Cardiac septum (tissue), 1 donor: ENCODE results near the gene LMX1A. TPM values are rescaled to one million over a fixed set of nuclear protein-coding genes. Genes with fewer than 3 reads are reported as not detected.

Experiments
- DNase-seq: peaks from one replicate; pipeline ENCODE4 v3.0.0-alpha.2; 2020; ENCODE audit warnings: low spot score
- intact Hi-C: fragments of 100-400 bp; cut with DNase I; formaldehyde crosslinking; loops from one replicate; pipeline ENCODE4 v1.14.0; 2022
- total RNA-seq: library from RNA; stranded (reverse); fragmentation: NEBNext Ultra II Directional; extraction: Animal tissue kit (Norgen Biotek cat#: 25700); gene quantifications from one replicate; pipeline ENCODE4 v1.2.1, GENCODE V29; 2021
- donor health status: DM: no; HTN: no; CAD: no.

The LMX1A gene
- total RNA-seq, 1 donor from 2014 or later, result 0.22 TPM

DNA sequence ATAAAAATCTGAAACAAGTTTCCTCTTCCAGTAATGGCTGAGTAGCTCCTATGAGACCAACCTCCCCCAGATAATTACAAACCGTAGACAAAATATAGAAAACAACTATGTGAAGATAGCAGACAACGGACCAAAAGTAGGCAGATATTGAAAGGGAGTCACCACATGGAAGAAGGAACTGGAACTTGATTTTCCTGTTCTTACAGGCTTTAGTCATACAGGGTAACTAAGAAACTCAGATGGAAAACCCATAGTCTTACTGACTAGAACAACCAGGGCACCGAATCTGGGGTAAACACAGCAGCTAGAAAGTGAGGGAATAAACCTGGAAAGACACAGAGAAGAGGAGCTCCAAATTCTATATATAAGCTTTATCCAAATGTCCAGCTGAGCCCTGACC is 26.0 kb downstream of the LMX1A start:
- intact Hi-C loops, result no loop called here
- DNase-seq, result no peak

DNA sequence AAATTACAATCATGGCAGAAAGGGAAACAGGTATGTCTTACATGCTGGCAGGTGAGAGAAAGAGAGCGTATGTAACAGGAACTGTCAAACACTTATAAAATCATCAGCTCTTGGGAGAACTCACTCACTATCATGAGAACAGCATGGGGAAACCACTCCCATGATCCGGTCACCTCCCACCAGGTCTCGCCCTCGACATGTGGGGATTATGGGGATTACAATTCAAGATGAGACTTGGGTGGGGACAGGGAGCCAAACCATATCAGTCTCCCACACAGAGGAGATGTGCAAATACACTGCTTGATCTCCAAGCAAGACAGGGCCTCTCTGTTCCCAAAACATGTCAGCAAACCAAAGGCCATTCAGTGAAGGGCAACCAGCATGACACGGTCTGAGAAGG is 27.4 kb downstream of the LMX1A start:
- DNase-seq, result no peak
- intact Hi-C loops, result no loop called here

DNA sequence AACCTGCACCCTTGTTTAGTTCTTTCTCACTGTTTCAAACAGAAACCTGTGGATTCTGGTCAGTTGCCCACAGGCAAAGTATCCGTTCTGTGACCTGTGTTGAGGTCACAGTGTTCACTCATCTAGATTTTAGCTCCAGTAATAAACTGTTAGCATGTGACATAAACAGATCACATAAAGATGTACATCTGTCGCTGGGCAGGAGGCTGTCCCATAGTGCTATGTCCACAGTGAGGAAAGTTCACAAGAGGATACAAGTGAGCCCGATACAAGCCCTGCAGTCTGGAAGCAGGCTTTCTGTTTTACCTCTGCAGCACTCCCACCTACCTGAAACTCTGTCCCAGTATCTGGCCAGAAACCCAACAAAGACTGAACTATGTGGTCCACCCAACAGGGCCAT is 28.4 kb downstream of the LMX1A start:
- intact Hi-C loops, result no loop called here
- no peak for DNase-seq

DNA sequence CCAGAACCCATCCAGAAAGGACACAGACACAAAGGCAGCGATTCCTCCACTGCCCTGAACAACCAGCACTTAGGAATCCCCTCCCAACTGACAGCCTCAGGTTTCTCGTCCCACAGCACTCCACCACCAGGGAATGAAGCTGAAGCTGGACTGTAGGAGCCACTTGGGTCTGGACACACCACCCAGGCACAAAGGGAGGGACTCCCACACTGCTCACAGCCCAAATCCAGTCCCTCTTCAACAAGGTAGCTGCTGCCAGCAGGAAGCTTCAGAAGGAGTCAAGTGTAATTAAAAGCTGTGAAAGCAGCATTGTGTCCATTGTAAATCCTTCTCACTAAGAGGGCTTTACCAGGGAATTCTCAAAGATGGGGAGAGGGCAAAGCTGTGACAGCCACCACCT is 29.0 kb downstream of the LMX1A start:
- intact Hi-C loops, result no loop called here
- DNase-seq, result no peak

DNA sequence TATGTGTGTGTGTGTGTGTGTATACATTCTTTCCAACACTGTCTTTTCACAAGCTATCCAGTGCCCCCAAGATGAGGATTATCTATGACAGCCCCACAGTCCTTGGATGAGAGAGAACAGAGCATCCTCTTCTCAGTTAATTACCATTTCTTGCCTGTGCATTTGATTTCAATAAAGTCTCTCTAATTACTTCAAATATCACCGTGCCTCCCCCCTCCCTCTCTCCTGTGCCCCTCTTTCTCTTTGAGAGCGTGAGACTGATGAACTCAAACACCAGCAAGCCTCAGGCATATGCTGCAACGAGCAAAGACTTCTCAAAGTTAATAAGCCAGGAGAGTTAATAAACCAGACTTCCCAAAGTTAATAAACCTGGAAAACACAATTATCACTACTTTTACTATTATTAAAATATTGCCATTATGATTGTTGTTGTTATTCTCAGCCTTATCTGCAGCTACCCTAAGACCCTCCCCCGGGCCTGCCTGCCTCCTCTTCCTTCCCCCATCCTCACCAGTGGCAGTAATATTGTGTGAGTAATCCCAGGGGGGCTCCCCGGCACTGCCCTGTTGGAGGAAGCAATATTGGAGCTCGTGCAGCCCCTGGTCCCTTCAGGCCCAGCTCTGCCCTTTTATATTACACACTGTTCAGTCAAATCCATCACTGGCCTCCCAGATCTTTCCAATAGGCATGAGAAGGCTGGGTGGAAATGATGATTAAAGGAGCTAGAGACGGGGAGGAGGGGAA is 30.9 kb downstream of the LMX1A start:
- DNase-seq, result no peak

DNA sequence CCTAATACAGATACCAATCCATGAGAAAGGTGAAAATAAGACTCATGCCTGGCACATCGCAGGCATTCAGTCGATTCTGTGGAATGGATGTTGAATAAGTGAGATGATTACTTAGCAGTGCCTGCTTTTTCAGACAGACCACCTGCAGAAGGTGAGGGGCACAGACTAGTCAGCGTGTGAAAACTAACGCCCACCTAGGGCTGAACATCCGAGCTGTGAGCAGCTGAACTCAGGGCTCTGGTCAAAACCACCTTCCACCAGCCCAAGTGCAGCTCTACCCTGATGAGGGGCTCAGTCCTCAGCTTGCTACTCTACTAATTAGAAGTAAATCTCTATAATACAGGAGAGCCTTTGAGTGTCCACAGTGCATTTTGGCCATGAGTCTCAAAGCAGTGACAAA is 32.5 kb downstream of the LMX1A start:
- intact Hi-C loops, result no loop called here
- DNase-seq, result no peak

More for the DNA sequence above, 30.9 kb downstream of the LMX1A start:
- intact Hi-C loops, result no loop called here

DNA sequence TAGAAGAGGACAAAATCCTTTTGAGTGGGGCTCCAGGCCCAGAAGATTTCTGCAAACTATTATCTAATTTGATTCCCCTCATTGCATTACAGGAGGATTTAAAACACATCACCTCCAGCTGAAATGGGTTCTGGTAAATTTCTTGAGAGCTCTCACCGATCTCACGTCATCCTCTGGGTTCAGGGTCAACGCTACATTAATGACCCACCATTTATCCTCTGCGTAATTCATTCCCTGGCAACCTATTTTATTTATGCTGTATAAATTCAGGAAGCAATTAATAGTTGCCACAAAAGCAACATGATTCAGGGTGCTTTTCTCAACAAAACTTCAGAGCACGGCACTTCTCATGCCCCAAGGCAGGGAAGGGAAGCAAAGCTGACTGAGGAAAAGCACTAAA is 38.9 kb downstream of the LMX1A start:
- intact Hi-C loops, result no loop called here
- no peak for DNase-seq

DNA sequence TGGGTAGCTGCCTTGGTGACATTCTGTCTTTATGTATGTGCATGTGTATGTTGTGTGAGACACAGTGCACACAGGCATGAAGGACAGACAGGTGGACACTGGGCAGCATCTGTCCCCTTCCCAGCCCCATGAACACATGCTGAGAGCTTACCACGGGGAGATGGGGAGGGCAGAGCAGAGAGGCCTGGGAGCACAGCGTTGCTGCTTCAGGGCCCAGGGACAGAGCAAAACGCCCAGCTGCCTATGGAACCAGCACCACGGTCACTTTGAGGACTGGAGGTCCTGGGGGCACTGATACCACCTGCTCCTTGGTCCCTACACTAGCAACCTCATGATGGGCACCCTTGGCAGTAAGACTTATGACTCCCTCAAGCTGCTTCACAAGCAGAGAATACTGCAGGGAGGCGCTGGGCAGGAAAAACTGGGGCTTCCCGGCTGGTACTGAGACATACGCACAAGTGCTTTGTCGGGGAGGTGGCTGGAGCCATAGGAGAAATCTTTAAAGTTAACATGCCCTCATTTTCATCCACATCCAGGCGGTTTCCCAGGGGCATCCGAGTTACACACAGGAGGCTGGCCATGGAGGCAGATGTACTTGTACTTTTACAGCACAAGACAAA is 40.3 kb downstream of the LMX1A start:
- DNase-seq, result no peak
- intact Hi-C loops, result no loop called here

DNA sequence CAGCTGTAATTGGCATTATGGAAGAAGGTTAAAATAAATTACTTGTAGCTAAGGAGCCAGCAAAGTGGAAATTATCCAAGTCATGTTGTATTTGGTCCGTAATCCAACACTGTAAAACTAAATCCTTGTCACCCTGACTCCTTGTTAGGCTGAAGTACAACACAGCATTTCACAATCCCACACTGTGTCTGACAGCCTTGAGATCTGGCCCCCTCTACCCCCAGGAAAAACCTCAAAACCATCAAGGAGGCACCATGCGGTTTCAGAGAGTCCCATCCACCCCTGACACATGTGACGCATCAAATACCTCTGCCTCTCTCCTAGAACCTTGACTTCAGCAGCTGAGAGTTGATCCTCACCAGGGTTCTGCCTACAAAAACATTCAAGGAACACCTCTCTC is 41.0 kb downstream of the LMX1A start:
- intact Hi-C loops, result no loop called here
- DNase-seq, result no peak

DNA sequence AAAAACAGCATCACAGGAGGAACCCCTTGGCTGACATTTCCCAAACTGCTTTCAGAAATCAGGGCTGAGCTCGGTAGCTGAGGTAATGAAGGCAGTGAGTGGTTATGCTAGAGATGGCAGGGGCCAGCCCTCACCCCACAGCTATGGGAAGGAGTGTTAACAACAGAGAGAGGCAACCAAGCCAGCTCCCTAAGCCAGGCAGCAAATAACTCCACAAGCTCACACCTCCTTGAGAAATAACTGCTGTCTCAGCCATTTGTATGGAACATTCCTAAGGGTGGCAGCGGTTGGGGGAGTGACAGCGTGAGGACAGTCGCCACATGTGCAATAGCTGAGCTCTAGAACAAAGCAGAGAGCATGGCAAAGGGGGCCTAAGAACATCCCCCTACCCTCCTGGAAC is 42.6 kb downstream of the LMX1A start:
- intact Hi-C loops, result no loop called here
- DNase-seq, result no peak

DNA sequence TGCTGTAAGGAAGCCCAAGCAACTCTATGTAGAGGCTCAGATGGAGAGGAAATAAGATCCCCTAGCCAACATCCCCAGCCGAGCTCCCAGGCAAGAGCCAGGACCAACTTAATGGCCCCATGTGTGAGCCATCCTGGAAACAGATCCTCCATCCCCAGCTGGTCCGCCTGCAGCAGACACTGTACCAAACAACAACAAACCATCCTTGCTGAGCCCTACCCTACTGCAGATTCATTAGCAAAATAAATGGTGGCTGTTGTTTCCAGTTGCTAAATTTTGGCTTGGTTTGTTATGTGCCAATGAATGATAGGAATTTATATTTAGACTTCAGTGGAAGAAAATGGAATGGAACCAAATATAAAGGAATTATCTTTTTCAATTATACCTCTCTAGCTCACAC is 43.9 kb downstream of the LMX1A start:
- no peak for DNase-seq
- intact Hi-C loops, result no loop called here

DNA sequence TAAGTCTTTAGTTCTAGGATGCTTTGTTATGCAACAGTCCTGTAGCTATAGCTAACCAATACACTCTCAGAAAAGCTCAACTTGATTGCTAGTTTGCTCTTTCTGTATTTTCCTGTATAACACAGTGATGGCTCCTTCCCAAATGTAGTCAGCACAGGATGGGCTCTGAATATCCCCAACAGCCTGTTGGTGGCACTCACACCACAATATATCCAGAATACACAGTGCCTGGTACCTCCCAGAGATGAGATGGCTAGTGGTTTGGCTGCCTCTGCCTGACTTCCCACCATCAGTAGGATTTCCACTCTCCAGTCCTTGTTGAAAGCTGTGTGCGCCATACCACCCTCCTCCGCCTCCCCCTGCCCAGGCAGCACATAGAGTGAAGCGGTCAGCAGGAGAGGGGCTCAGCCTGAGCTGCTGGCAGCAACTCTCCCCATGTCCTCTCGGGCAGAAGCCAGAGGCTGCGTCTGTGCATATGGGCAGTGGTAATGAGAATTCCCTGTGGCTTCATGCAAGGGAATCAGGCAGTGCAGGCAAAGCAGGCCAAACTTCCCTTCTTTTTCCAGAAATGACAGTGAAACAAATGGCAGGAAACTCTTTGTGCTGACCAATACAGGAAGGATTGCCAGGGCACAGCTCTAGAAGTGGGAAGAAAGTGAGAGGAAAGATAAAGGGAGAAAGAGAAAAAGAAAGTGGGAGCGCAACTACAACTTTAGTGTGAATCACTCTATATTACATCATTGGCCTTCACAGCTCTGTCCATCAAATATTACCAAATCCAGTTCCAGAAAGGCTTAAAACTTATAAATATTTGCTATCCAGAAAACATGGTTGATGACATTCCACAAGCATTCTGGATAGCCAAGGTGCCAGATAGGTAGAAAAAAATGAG is 49.7 kb downstream of the LMX1A start:
- DNase-seq, result no peak
- intact Hi-C loops, result no loop called here

DNA sequence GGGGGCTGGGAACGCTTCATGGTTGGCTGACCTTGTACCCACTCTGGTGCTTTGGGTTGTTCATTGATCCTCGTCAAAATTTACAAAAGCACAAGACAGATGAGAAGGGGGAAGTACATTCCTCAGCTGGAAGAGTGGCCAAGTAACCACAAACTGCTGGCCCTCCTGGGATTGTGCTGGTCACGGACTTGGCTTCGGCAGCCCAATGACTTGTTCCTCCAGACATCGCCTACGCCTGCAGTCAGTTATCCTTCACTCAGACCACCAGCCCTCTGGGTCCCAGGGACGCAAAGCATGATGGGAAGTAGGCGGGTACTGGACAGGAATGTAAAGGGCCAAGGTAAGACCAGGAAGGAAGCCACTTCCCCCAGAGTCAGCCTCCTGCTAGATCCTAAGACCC is 53.1 kb downstream of the LMX1A start:
- no peak for DNase-seq
- intact Hi-C loops, result no loop called here

DNA sequence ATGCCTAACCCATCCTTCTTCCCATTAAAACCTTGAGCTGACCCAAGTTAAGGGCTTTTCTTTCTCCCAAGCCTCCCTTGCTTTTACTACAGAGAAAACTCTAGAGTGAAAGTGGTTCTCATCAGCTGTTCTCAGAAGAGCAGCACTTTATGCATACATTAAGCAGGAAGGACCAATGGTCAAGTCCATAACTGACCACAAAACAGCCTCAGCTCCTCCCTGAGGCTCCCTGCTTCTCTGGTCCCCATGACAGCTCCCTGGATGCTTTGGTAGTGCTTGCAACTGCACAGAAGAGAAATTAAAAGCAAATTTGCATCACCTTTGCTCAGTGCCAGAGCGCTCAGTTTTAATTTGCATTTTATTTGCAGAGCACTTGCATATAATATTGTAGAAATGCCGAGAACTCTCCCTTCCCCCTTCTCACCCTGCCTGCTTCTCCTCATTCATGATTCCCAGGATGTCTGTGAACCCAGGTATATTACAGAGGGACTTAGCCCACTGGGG is 56.1 kb downstream of the LMX1A start:
- no peak for DNase-seq
- intact Hi-C loops, result no loop called here

DNA sequence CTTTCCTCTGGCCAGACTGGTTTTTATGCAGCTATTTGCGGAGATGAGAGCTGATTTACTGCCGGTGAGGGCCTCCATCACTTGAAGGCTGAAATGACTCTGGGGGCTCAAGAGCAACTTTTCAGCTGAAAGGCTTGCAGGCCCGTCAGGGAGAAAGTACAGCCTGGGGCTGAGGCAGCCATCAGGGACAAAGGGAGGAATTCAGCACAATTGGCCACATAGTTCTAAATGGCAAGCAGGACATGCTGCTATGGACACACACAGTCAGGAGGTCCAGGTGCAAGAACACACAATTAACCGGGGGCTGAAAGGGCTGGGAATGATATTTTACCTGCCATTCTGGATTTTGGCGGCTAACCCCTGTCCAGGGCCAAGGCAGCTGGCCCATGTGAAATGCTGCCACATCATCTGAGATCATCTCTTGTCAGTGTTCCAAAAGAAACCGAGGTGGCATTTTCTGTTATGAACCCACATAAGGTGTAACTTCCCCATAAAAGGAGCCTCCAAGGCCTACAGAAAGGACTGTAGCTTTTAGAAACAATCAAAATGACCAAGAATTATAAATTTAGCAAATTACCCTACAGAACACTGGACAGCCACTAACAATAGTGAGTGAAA is 58.2 kb downstream of the LMX1A start:
- intact Hi-C loops, result no loop called here

DNA sequence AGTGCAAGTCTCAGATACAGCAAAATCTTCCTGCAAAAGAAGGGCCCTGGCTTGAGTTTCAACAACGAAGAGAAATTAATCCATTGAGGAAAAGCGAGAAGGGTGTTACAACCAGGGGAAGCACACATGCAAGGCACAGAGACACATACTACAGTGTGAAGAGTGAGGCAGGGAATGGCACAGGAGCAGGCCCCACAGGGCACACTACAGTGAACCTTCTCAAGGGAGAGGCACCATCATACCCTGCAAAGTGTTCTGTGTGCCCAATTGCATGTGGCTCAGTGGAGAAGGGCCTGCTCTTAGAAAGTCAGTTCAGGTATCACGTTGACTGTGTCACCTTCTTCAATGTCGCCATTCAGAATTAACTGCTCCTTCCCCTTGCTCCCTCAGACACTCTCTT is 60.3 kb downstream of the LMX1A start:
- intact Hi-C loops, result no loop called here
- no peak for DNase-seq

More for the DNA sequence above, 58.2 kb downstream of the LMX1A start:
- DNase-seq, result no peak

DNA sequence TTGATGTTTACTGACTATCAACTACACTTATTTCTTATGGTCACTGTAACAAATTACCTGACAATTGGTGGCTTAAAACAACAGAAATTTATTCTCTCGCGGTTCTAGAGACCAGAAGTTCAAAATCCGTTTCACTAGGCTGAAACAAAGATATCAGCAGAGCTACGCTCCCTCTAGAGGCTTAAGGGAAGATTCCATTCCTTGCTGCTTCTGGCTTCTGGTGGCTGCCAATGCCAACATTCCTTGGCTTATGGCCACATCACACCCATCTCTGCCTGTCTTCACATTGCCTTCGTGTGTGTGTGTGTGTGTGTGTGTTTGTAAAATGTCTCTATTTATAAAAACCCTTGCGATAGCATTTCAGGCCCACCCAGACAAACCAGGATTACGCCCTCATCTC is 66.4 kb downstream of the LMX1A start:
- DNase-seq, result no peak
- intact Hi-C loops, result no loop called here

DNA sequence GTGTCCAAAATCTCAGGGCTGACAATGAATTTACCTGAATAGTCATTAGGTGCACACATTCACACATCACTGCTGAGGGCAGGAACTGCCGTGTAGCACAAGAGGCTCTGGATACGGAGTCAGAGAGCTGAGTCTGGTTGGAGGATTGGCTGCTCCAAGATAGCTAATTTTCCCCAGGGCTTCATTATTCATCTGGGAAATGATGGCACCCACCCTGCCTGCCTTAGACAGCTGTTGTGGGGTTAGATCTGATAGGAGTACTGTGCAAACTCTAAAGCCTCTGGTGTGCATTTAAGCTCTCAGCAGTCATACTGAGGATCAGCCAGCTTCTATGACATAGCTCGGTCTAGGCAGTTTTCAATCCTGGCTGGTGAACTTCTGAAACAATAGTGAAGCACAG is 67.0 kb downstream of the LMX1A start:
- DNase-seq, result no peak
- intact Hi-C loops, result no loop called here

DNA sequence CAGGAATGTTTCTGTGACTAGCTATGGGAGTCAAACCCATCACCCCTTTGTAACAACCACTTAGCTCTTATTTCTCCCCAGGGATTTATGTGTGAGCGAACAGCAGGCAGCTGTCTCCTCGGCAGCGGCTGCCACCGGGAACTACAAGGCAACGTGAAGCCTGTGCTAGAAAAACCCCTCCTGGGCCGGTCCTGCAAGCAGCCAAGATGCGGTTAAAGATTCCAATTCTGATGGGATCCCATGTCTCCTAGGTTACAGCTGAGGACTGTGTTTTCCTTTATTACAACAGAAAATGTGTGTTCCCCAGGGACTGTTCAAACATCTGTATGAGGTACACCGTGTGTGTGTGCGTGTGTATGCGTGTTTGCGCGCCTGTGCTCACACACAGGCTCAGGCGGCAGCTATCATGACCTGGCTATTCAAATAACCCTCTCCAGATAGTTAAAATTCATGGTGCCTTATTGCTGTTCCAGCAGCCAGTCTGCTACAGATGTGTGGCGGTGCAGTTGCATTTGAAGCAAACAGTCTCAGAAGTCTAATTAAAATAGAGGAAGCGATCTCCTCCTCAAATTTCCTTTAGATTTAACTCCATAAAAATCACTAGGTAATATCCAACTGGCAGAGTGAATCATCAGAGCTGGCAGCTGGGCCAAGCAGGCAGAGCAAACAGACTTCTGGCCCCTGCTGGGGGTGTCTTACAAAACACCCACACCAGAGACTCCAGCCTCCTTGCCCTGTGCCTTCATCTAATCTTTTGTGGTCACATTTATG is 68.0 kb downstream of the LMX1A start:
- intact Hi-C loops, result no loop called here
- DNase-seq, result no peak
